HG02938 (cell line): ENCODE measurements around the gene SPIRE2.
"Not testable (repeated sequence)": the region's sequence is repeated elsewhere in the genome, so short reads cannot be mapped to it uniquely, and the experiment has no call there.

Experiments used
- ATAC-seq: cut with Tn5 transposase; IDR thresholded peaks from one replicate; pipeline ENCODE4 v1.9.1; 2021; ENCODE audit warnings: mild to moderate bottlenecking, moderate library complexity; ENCODE audit not compliant: unreplicated experiment

Gene SPIRE2

GRCh38 chr16:89912143-89912542, 83.9 kb downstream of the SPIRE2 start:
- no peak for ATAC-seq

- no peak for ATAC-seq
Observed at GRCh38 chr16:89912627-89913026, 84.4 kb downstream of the SPIRE2 start.

- ATAC-seq: no peak
Observed at GRCh38 chr16:89913408-89914387, 85.4 kb downstream of the SPIRE2 start.

GRCh38 chr16:89914642-89915285, 86.5 kb downstream of the SPIRE2 start:
- not testable (repeated sequence) for ATAC-seq

- no peak for ATAC-seq
Observed at GRCh38 chr16:89915303-89916232, 87.3 kb downstream of the SPIRE2 start.

- ATAC-seq: peak; percentile 66
Observed at GRCh38 chr16:89917773-89918452, 89.6 kb downstream of the SPIRE2 start.

GRCh38 chr16:89918453-89919347, 90.4 kb downstream of the SPIRE2 start, which contains the start of gene MC1R:
MC1R (plus strand) TSS chr16:89918862; CDS start chr16:89919259, 397 bp downstream.
- no peak for ATAC-seq

- no peak for ATAC-seq
Observed at GRCh38 chr16:89919535-89920406, 91.5 kb downstream of the SPIRE2 start.

- no peak for ATAC-seq
Observed at GRCh38 chr16:89920723-89921122, 92.4 kb downstream of the SPIRE2 start.
